MM.1S (cell line): ENCODE data around the gene TMEM131.

Experiments
- EZH2 ChIP-seq: fragments of 300-600 bp; sonication (generic); optimal IDR thresholded peaks from 2 replicates; pipeline ENCODE3; 2017; ENCODE audit warnings: low read depth, mild to moderate bottlenecking, antibody characterized with exemption, low read length, mixed read lengths
- EZH2phosphoT487 ChIP-seq: fragments of 300-600 bp; sonication (generic); IDR thresholded peaks from 2 replicates; pipeline ENCODE4 v1.6.1; 2018; ENCODE audit warnings: antibody characterized with exemption, low read length

- TF ChIP-seq EZH2 (no peak), EZH2phosphoT487 (no peak)
These were observed 13.1 kb downstream of the TMEM131 start for GRCh38 chr2:97982621-97983020.
